Right cardiac atrium (tissue), 5 donors: ENCODE results near the gene MEGF11. TPM values are rescaled to one million over a fixed set of nuclear protein-coding genes. Genes with fewer than 3 reads are reported as not detected.

ENCODE experiments used
- ATAC-seq, 2 donors: fragments of 200-7000 bp; cut with Tn5 transposase; one replicate each; pipeline versions ENCODE4 v1.8.0 to v1.9.1; 2020; ENCODE audit warnings: moderate library complexity in 2 of 2, mild to moderate bottlenecking in 1 of 2
- DNase-seq, 3 donors: peaks; one replicate each; pipeline ENCODE4 v3.0.0-alpha.2; 2020
- H3K27ac ChIP-seq: one replicate; pipeline ENCODE4 v1.5.1; 2013; ENCODE audit warnings: mild to moderate bottlenecking, low read length, control low read depth, moderate library complexity
- H3K27me3 ChIP-seq: one replicate; pipeline ENCODE4 v1.6.1; 2013; ENCODE audit not compliant: control insufficient read depth, insufficient read depth
- H3K4me1 ChIP-seq: one replicate; pipeline ENCODE4 v1.6.1; 2013; ENCODE audit warnings: low read length; ENCODE audit not compliant: control insufficient read depth, insufficient read depth
- H3K4me3 ChIP-seq: one replicate; pipeline ENCODE4 v1.5.1; 2013; ENCODE audit warnings: low read length, control low read depth
- H3K9me3 ChIP-seq: one replicate; pipeline ENCODE4 v1.6.1; 2013; ENCODE audit warnings: low read length; ENCODE audit not compliant: control insufficient read depth
- WGBS: extraction: QIAGEN DNeasy Blood & Tissue Kit; methylation state at CpG from one replicate; pipeline ENCODE4 v1.1.7; 2013; 5-methylcytosine and 5-hydroxymethylcytosine counted together
- intact Hi-C, 4 donors: fragments of 100-400 bp; cut with DNase I; formaldehyde crosslinking; loops; one replicate each; pipeline versions ENCODE4 v1.11.0 to v1.14.0; 2022 to 2023
- polyA plus RNA-seq: library from polyadenylated mRNA; stranded (reverse); fragments of 200-250 nt; gene quantifications from one replicate; pipeline ENCODE4 v1.2.3, GENCODE V29; 2013
- total RNA-seq, 4 donors: library from RNA; stranded (reverse); fragmentation: NEBNext Ultra II Directional; extraction: Animal tissue kit (Norgen Biotek cat#: 25700); gene quantifications; one replicate each; pipeline ENCODE4 v1.2.1, GENCODE V29; 2021
- donor health status: healthy with polysubstance abuse.
- donor health status: DM: no; HTN: yes; CAD: no.
- donor health status: DM: no; HTN: no; CAD: no.
- donor health status: DM: no; HTN: yes; CAD: no; lungs with severe emphysema.
- donor health status: DM: yes; HTN: yes; CAD: no.

Gene MEGF11
- total and polyA plus RNA-seq, 5 donors: 0.08 to 0.11 (median 0.11) TPM; not detected in 2

DNA sequence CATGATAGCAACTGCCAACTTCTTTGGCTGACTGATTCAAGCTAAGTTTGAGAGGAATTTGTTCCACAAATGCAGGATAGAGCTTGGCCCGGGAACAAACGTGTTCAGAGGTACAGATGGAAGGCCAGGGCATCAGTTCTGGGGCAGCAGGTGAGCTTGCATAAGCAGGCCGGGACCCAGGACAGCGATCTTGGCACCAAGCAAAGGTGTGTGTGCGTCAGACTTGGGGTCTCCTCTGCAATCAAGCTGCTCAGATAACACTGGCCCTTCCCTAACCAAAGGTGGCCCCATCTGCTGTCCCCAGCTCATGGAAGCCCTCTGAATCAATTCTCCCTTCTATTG lies 155.6 kb downstream of the MEGF11 start:
- WGBS: 71% methylated on average over 5 of the region's 5 CpGs
- Histone ChIP-seq H3K4me3 (no peak overlapping the region), H3K27me3 (no peaks in the 10 kb centered on the region), H3K9me3 (no peaks in the 10 kb centered on the region), H3K4me1 (peaks cover 6% of the 10 kb centered on the region), H3K27ac (peak overlapping the region; percentile 79)
- DNase-seq (no peak), ATAC-seq (peak in 1 of 2 donors; percentile 3)
- intact Hi-C loops: no loop called here

- 67% methylated on average over 15 of the region's 15 CpGs for WGBS
- intact Hi-C loops: no loop called here
- Histone ChIP-seq H3K4me3 (no peak overlapping the region), H3K4me1 (peaks cover 8% of the 10 kb centered on the region), H3K27ac (no peak overlapping the region), H3K27me3 (no peaks in the 10 kb centered on the region), H3K9me3 (no peaks in the 10 kb centered on the region)
- DNase-seq: no peak
- peak; percentile 37 to 54 for ATAC-seq
Measured at GRCh38 chr15:66097151-66098021, 156.2 kb downstream of the MEGF11 start.

DNA sequence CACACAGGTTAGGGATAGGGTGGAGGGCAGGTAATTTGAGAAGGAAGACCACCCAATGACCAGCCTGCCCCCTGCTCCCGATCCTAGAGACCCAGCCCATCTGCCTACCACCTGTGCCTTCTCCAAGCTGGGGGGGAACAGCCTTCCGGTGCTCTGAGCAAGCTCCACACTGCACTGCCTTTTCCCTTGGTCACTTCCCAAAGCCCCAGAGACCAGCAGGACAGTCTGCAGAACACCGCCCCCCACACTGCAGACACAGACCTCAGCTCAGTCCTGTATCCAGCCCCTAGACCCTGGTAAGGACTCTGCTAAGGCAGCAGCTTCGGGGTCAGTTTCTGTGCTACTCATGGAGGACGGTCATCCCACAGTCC lies 156.9 kb downstream of the MEGF11 start:
- Histone ChIP-seq H3K9me3 (no peaks in the 10 kb centered on the region), H3K4me3 (no peak overlapping the region), H3K27ac (no peak overlapping the region), H3K27me3 (no peaks in the 10 kb centered on the region), H3K4me1 (peaks cover 8% of the 10 kb centered on the region)
- intact Hi-C loops: no loop called here
- ATAC-seq (no peak), DNase-seq (no peak)
- WGBS: 81% methylated on average over 5 of the region's 5 CpGs

- Histone ChIP-seq H3K9me3 (no peaks in the 10 kb centered on the region), H3K27me3 (no peaks in the 10 kb centered on the region), H3K27ac (no peak overlapping the region), H3K4me1 (peaks cover 8% of the 10 kb centered on the region), H3K4me3 (no peak overlapping the region)
- peak in 1 of 3 donors; percentile 52 for DNase-seq
- intact Hi-C loops: no loop called here
- ATAC-seq: no peak
- WGBS: 73% methylated on average over 15 of the region's 15 CpGs
Measured at GRCh38 chr15:66095871-66096687, 157.5 kb downstream of the MEGF11 start.

DNA sequence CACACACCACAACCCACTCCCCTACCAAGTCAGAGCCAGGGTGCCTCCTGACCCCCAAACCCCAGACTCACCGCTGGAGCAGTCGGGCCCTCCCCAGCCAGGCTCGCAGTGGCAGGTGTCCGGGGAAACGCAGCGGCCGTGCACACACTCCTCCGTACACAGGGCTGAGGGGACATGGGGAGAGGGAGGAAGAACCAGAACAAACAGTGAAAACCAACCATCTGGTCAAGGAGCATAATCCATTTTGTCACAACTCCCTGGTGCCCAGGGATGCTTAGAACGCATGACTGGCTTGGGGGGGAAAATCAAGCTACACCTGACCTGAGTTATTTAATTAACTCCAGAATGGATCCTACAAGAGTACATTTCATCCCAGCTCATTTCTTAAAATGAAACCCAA lies 159.2 kb downstream of the MEGF11 start:
- intact Hi-C loops: no loop called here
- Histone ChIP-seq H3K27me3 (no peaks in the 10 kb centered on the region), H3K9me3 (no peaks in the 10 kb centered on the region), H3K27ac (no peak overlapping the region), H3K4me3 (no peak overlapping the region), H3K4me1 (peaks cover 8% of the 10 kb centered on the region)
- 93% methylated on average over 9 of the region's 9 CpGs for WGBS
- DNase-seq: peak in 1 of 3 donors; percentile 16
- ATAC-seq: no peak

DNA sequence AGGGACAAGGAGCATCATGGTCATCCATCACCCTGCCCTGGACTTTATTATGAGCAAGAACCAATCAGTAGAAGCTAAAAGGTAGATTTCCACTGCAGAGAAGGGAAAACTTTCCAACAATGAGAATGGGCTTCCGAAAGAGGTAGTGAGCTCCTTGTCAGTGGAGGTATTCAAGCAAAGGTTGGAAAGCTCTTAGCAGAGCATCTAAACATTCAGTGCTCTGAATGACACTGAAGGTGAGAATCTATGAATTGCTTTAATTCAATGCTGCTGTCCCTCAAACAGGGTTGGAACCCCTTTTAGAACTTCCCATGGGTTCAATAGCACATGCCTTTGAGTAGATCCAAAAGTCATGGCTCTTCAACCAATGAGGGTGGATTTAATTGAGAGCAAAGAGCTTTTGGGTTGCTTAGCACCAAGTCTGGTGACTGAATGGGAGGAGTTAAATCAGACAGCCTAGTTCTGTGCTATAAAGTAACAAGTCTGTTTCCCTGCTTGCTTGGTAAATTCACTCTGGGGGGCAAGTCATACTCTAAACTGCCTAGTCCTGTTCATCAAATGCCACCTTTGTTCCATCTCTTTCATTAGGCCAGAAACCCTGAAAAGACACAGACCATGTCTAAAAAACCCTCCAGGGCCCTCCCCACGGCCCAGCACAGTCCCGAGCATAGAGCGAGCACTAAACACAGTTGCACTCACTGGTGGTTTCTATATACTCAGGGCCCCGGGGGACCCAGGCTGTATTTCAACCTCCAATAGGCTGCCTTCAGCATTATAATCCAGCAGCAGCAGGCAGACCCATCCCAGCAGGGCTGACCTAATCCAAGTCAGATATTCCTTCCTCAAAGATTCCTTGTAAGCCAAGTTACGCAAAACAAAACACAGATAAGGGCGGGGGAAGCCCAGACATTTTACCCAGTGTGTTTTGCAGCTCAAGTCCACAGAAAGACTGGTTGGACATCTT lies 161.2 kb downstream of the MEGF11 start:
- intact Hi-C loops: no loop called here
- Histone ChIP-seq H3K9me3 (no peaks in the 10 kb centered on the region), H3K4me1 (peaks cover 5% of the 10 kb centered on the region), H3K27ac (no peak overlapping the region), H3K27me3 (no peaks in the 10 kb centered on the region), H3K4me3 (no peak overlapping the region)
- DNase-seq (peak in 1 of 3 donors; percentile 72), ATAC-seq (peak in 1 of 2 donors; percentile 9)
- 62% methylated on average over 7 of the region's 7 CpGs for WGBS

GRCh38 chr15:66089509-66089908 lies 164.0 kb downstream of the MEGF11 start:
- no peak overlapping the region for H3K4me3 ChIP-seq
- H3K27me3 ChIP-seq: no peaks in the 10 kb centered on the region
- intact Hi-C loops: no loop called here
- peaks cover 5% of the 10 kb centered on the region for H3K4me1 ChIP-seq
- no peak for DNase-seq
- H3K9me3 ChIP-seq: no peaks in the 10 kb centered on the region
- 30% methylated on average over 5 of the region's 5 CpGs for WGBS
- H3K27ac ChIP-seq: peak overlapping the region; percentile 80
- no peak for ATAC-seq

DNA sequence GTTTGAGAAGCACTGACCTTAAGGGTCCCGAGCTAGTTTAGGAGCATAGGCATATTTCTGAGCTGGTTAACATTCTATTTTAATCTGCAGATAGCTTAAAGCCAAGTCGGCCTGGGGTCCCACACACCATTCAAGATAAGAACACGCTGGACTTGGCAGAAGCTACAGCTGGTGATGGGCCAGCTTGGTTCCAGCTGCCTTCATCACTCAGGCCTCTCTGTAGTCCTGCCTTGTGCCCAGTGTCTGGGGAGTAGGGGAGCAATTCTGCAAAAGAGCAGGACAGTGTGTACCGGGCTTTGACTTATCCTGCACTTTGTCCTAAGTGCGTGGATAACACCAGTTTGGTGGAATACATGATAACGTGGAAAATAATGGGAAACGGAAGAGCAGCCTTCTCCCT lies 164.5 kb downstream of the MEGF11 start:
- Histone ChIP-seq H3K4me3 (no peak overlapping the region), H3K27ac (peak overlapping the region; percentile 80), H3K9me3 (no peaks in the 10 kb centered on the region), H3K27me3 (no peaks in the 10 kb centered on the region), H3K4me1 (peaks cover 5% of the 10 kb centered on the region)
- WGBS: 18% methylated on average over 7 of the region's 7 CpGs
- ATAC-seq (peak; percentile 98), DNase-seq (peak; percentile 72 to 91 (median 86))
- intact Hi-C loops: no loop called here

DNA sequence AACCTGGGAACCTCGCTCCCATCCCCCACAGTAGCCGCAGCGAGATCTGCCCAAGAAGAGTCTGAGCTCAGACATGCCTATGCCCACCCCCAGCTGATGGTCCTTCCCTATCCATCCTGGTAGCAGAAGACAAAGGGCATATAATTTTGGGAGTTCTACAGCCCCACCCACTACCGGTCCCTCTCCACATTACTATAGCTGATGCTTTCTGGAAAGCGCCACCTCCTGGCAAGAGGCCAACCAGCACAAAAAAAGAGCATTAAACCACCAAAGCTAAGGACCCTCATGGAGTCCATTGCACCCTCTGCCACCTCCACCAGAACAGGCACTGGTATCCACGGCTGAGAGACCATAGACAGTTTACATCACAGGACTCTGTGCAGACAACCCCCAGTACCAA lies 168.4 kb downstream of the MEGF11 start:
- no peak for ATAC-seq
- Histone ChIP-seq H3K9me3 (no peaks in the 10 kb centered on the region), H3K27me3 (no peaks in the 10 kb centered on the region), H3K27ac (no peak overlapping the region), H3K4me1 (no peaks in the 10 kb centered on the region), H3K4me3 (no peak overlapping the region)
- intact Hi-C loops: no loop called here
- DNase-seq: no peak
- 86% methylated on average over 6 of the region's 6 CpGs for WGBS

DNA sequence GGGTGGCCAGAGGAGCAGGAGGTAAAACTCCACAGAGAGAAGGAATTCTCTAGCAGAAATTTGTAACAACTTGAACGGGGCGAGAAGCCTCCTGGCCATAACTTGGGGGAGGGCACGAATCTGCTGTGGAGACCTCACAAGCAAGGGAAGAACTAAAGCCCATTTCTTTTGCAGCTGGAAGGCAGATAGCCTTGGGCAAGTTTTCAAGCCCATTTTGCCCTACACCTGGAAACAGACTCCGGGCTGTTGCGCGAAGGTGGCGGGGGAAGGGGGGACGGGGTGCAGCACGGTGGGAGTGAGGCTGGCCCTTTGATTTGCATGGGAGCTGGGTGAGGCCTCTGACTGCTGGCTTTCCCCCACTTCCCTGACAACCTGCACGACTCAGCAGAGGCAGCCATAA lies 168.8 kb downstream of the MEGF11 start:
- intact Hi-C loops: no loop called here
- DNase-seq (no peak), ATAC-seq (no peak)
- Histone ChIP-seq H3K27me3 (no peaks in the 10 kb centered on the region), H3K9me3 (no peaks in the 10 kb centered on the region), H3K27ac (no peak overlapping the region), H3K4me3 (no peak overlapping the region), H3K4me1 (no peaks in the 10 kb centered on the region)
- 92% methylated on average over 10 of the region's 10 CpGs for WGBS
